Calu3 (cell line): Measurements from ENCODE around the gene NTPCR. TPM values are rescaled to one million over a fixed set of nuclear protein-coding genes. Genes with fewer than 3 reads are reported as not detected.

ENCODE experiments used
- BruUV-seq: library from RNA; stranded (reverse); fragments of 400-500 nt; replicated peaks from 2 replicates; lab custom pipeline; 2021; lab: Mats Ljungman, UMichigan
- CTCF ChIA-PET: fragments of 300-600 bp; sonication (Branson Sonifier 250); formaldehyde crosslinking; loops from one replicate; lab custom pipeline; 2022; ENCODE audit warnings: antibody characterized with exemption; lab: Charles Lee
- DNase-seq: peaks from one replicate; pipeline ENCODE4 v3.0.0; 2022
- H3K27ac Mint-ChIP-seq: one replicate; pipeline ENCODE4 v1.8.0; 2022; ENCODE audit warnings: mixed read lengths; ENCODE audit not compliant: unreplicated experiment
- H3K27me3 Mint-ChIP-seq: one replicate; pipeline ENCODE4 v1.8.0; 2022; ENCODE audit warnings: mixed read lengths; ENCODE audit not compliant: unreplicated experiment
- H3K36me3 Mint-ChIP-seq: one replicate; pipeline ENCODE4 v1.8.0; 2022; ENCODE audit warnings: mild to moderate bottlenecking, moderate library complexity, mixed read lengths; ENCODE audit not compliant: insufficient read depth, unreplicated experiment
- H3K4me1 Mint-ChIP-seq: one replicate; pipeline ENCODE4 v1.8.0; 2022; ENCODE audit warnings: mild to moderate bottlenecking, low read depth, mixed read lengths; ENCODE audit not compliant: unreplicated experiment
- H3K4me3 Mint-ChIP-seq: one replicate; pipeline ENCODE4 v1.8.0; 2022; ENCODE audit warnings: mild to moderate bottlenecking, low read depth, moderate library complexity, mixed read lengths; ENCODE audit not compliant: unreplicated experiment
- H3K9me3 Mint-ChIP-seq: one replicate; pipeline ENCODE4 v1.8.0; 2022; ENCODE audit warnings: low read depth, mixed read lengths; ENCODE audit not compliant: unreplicated experiment
- CTCF ChIP-seq: fragments of 200-600 bp; IDR thresholded peaks from one replicate; pipeline ENCODE4 v1.8.0; 2022; ENCODE audit warnings: antibody characterized with exemption; ENCODE audit not compliant: unreplicated experiment
- intact Hi-C: fragments of 100-400 bp; cut with micrococcal nuclease; formaldehyde crosslinking; loops from one replicate; pipeline ENCODE4 v1.10.0; 2022; ENCODE audit not compliant: unreplicated experiment
- total RNA-seq: library from RNA; stranded (reverse); gene quantifications from 2 replicates; pipeline ENCODE4 v1.2.3, GENCODE V29; 2022

NTPCR gene
- total RNA-seq, 1 experiment from 2014 or later, result 39.2 TPM

- intact Hi-C loops, result no loop called here
- TF ChIP-seq CTCF, result no peak
- no peaks in the 10 kb centered on the region for H3K36me3 Mint-ChIP-seq
- no peaks in the 10 kb centered on the region for H3K27me3 Mint-ChIP-seq
- H3K4me3 Mint-ChIP-seq, result no peak overlapping the region
- H3K9me3 Mint-ChIP-seq, result peaks cover 4% of the 10 kb centered on the region
- no peaks in the 10 kb centered on the region for H3K4me1 Mint-ChIP-seq
- H3K27ac Mint-ChIP-seq, result no peak overlapping the region
- BruUV-seq, result no TSS peak
- DNase-seq, result no peak
- CTCF ChIA-PET, result no interaction called here
Observed at GRCh38 chr1:233006541-233006973, 56.1 kb downstream of the NTPCR start.

- intact Hi-C loops, result no loop called here
- CTCF ChIA-PET, result no interaction called here
- Mint-ChIP-seq H3K4me3 (no peak overlapping the region), H3K9me3 (no peaks in the 10 kb centered on the region), H3K4me1 (no peaks in the 10 kb centered on the region), H3K36me3 (peaks cover 6% of the 10 kb centered on the region), H3K27me3 (no peaks in the 10 kb centered on the region), H3K27ac (no peak overlapping the region)
- no TSS peak for BruUV-seq
- TF ChIP-seq CTCF, result no peak
- DNase-seq, result no peak
Observed at GRCh38 chr1:233010146-233010545, 59.7 kb downstream of the NTPCR start.

GRCh38 chr1:233012021-233012420, 61.6 kb downstream of the NTPCR start:
- TF ChIP-seq CTCF, result no peak
- no peaks in the 10 kb centered on the region for H3K4me1 Mint-ChIP-seq
- H3K9me3 Mint-ChIP-seq, result no peaks in the 10 kb centered on the region
- CTCF ChIA-PET, result interaction anchor here (0.6 kb wide), 1 partner anchor 230 kb away, joined by 3 read pairs; no protein-coding TSS in a partner anchor
- H3K27ac Mint-ChIP-seq, result no peak overlapping the region
- DNase-seq, result no peak
- intact Hi-C loops, result no loop called here
- peaks cover 6% of the 10 kb centered on the region for H3K36me3 Mint-ChIP-seq
- H3K4me3 Mint-ChIP-seq, result no peak overlapping the region
- BruUV-seq, result no TSS peak
- no peaks in the 10 kb centered on the region for H3K27me3 Mint-ChIP-seq

- Mint-ChIP-seq H3K4me3 (no peak overlapping the region), H3K27me3 (no peaks in the 10 kb centered on the region), H3K36me3 (peaks cover 6% of the 10 kb centered on the region), H3K27ac (no peak overlapping the region), H3K9me3 (no peaks in the 10 kb centered on the region), H3K4me1 (no peaks in the 10 kb centered on the region)
- TF ChIP-seq CTCF, result no peak
- CTCF ChIA-PET, result no interaction called here
- intact Hi-C loops, result no loop called here
- no TSS peak for BruUV-seq
- DNase-seq, result no peak
Observed at GRCh38 chr1:233015965-233016364, 65.6 kb downstream of the NTPCR start.
